Measurements from ENCODE around the gene TRIM43B.
"Not testable (repeated sequence)": the region's sequence is repeated elsewhere in the genome, so short reads cannot be mapped to it uniquely, and the experiment has no call there.

Gene TRIM43B

GRCh38 chr2:95484654-95485053 lies at the start of gene TRIM43B:
Gene TRIM43B (minus strand): TSS chr2:95484754. CDS start chr2:95482714, 2,040 bp downstream.
- DNase-seq (ENCODE audit: low spot score), result not testable (repeated sequence)

- DNase-seq (ENCODE audit: low spot score), result no peak
Measured at GRCh38 chr2:95531254-95531771, 46.8 kb upstream of the TRIM43B start.

DNA sequence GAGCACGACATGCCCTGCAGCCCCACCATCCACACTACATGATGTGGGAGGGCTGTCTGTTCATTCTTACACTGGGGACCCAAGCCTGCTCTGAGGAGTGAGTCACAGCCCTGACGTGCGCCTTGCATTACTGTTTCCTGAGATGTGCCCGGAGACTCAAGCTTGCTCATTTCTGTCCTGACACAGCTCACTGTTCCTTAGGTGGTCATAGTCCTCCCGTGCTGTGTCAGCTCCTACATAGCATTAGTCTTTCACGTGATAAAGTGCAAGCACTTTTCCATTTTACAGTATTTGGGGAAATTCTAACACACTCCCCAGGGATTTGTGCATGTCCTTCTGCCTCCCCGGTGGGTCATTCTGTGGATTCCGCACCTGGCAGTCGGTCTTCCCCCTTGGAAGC lies 46.2 kb upstream of the TRIM43B start:
- DNase-seq (ENCODE audit: low spot score), result no peak

DNA sequence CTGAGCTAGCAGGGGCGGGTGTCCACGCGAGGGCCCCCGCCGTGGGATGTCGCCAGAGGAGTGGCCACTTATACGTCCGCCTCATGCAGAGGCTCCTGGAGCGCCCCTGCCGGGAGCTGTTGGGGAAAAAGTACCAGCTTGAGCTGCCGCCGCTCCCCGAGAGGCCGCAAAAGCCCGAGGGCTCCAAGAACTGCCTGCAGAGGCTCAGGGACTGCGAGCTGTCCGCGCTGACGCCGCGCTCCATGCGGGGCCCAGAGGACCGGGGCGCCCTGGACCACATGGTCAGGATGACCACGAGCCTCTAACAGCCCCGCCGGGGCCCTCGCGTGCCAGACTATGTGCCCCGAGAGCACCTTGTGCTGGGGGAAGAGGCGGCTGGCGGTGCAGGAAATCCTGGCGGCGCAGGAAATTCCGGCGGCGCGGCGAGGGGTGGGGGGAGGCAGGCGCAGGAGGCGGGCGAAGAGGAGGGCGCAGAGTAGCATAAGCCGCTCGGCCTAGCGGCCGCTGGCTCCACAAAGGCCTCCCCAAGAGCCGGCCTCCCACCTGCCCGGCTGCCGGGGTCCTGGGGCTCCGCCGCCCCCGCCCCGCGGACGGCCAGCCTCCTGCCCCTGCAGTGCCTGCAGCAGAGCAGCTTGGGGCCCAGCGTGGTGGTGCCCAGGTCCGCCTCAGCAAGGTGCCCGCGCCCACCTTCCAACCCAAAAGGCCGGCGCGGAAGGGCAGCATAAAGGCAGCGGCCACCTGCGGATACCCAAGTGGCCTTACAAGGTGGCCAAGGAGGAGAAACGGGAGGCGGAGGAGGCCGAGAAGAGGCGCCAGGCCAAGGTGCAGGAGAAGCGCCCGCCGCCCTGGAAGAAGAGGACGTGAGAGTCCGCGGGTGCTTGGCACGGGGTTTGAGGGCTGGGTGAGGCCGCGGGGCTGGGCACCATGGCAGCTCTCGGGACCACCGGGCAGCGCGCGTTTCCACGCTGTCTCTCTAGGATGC lies 42.1 kb upstream of the TRIM43B start:
- peak; percentile 79 for DNase-seq (ENCODE audit: low spot score)

- DNase-seq (ENCODE audit: low spot score), result peak; percentile 26
Measured at GRCh38 chr2:95525294-95526035, 40.9 kb upstream of the TRIM43B start.

GRCh38 chr2:95524195-95524594 lies 39.6 kb upstream of the TRIM43B start:
- DNase-seq (ENCODE audit: low spot score), result no peak

- no peak for DNase-seq (ENCODE audit: low spot score)
Measured at GRCh38 chr2:95514718-95515117, 30.2 kb upstream of the TRIM43B start.

DNA sequence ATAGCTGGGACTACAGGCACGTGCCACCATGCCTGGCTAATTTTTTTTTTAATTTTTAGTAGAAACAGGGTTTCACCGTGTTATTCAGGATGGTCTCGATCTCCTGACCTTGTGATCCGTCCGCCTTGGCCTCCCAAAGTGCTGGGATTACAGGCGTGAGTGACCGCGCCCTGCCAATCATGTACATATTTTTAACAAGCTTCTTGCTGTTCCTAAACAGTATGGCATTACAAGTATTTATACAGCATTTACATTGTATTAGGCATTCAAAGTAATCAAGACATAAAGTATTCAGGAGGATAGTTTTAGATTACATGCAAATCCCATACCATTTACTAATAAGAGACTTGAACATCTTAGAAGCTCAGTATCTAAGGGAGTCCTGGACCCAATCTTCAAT lies 29.7 kb upstream of the TRIM43B start:
- DNase-seq (ENCODE audit: low spot score), result not testable (repeated sequence)

DNA sequence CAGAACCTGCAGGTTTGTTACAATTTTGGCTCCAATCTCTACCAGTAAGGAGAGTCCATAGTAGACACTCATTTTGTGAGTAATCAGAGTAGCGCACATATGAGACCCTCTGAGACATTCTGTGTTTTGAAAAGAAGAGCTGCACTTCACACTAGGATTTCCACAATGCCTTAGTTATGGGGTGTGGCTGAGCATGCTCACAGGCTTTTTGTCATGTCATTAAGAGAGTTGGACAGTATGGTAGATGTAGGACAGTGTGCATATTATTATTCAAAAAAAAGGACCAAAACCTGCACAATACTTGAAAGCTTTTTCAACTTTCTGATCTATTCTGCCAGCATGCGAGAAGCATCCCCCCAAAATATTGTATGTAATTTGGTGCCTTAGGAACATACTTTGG lies 24.9 kb upstream of the TRIM43B start:
- no peak for DNase-seq (ENCODE audit: low spot score)

DNA sequence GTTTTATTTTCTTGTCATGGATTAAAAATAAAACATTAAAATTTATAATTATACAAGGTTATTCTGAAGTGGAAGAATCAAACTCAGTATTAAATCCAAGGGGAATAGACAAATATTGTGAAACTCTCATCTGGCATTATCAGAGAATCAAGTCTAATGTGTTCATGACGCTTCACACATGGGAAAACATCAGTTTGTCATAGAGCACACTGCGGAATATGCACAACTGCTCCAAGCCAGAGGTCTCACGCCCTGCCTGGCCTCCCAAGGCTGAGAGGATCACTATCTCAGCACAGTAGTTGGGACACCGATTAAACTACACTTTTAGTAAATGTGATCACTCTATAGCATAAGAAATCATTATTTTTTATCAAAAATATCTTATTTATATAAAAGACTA lies 20.7 kb upstream of the TRIM43B start:
- DNase-seq (ENCODE audit: low spot score), result no peak

DNA sequence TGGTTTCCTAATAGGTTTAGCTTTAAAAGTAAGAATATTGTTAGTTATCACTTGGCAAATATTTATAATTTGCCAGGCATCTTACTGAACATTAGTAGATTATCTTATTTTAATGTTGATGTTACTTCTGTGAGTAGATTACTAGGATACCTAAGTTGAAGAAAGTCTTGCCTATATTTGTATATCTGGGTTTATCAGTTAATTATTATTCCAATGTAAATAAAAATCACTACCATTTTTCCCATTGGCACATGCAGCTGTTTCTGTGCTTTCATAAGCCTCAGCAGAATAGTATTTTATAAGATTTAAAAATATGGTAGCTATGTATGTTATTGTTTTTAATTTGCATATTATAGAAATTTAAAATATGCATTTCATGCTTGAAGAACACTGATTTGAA lies 16.3 kb upstream of the TRIM43B start:
- no peak for DNase-seq (ENCODE audit: low spot score)

- DNase-seq (ENCODE audit: low spot score), result not testable (repeated sequence)
Measured at GRCh38 chr2:95492076-95492475, 7.5 kb upstream of the TRIM43B start.

DNA sequence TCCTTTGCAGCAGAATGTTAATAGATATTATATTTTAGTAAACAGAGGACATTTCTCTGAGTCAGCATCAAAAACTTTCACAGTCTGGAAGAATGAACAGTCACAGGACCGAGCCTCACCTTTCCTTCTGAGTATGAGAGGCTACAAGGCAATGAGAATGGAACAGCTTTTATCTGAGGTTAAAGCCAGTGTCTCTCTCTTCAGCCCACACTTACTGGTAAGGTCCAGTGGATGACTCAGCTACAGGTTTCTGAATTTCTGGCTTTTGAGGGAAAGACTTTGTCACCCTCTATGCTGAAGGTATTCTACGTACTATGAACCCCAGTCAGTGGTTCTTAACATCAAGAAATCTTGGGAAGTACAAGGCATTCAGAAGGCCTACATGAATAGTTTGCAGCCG lies 9.5 kb downstream of the TRIM43B start:
- DNase-seq (ENCODE audit: low spot score), result not testable (repeated sequence)

- not testable (repeated sequence) for DNase-seq (ENCODE audit: low spot score)
Measured at GRCh38 chr2:95467984-95468383, 16.6 kb downstream of the TRIM43B start.

GRCh38 chr2:95466572-95466971 lies 18.0 kb downstream of the TRIM43B start:
- not testable (repeated sequence) for DNase-seq (ENCODE audit: low spot score)

- not testable (repeated sequence) for DNase-seq (ENCODE audit: low spot score)
Measured at GRCh38 chr2:95463292-95463691, 21.3 kb downstream of the TRIM43B start.

GRCh38 chr2:95445317-95445716 lies 39.2 kb downstream of the TRIM43B start:
- not testable (repeated sequence) for DNase-seq (ENCODE audit: low spot score)

DNA sequence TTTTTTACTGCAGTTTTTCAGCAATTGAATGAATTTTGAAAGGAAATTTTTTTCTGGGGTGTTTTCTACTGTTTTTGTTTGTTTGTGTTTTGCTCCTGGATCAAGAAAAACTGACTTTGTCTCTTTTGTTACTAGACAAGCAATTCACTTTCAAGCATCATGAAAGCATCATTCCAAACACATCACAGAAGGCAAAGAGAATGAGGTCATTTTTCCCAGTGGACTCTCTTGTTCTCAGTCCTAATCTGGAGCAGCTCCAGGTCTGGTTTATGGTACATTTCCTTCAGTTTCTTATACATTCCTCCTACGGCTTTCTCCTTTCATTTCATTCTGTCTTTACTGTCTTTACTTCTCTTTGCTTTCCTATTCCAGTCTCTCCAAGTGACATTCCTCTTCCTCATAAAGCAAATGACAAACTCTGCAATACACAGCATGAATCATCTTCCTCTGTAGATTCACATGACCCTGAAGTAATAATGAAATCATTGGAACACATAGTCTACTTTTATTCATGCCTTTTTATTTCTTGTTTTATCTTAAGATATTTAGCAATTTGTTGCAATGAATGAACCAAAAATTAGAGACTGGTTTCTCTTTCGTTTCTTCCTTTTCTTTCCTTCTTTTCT lies 42.0 kb downstream of the TRIM43B start:
- DNase-seq (ENCODE audit: low spot score), result not testable (repeated sequence)

DNA sequence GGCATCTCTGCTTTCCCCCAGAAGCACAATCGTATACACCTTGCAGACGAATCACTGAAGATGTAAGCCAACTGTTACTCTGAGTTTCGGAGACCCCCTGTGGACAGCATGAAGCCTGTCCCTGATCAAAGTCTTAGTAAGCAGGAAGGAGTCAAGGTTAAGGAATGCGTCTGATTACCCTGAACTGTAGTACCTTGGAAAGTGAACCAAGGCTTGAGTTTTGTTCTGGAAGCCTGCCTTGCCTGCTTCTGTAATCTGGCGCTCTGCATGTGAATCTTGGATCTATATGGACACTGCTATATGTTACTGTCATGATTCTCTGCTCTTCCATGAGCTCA lies 48.7 kb downstream of the TRIM43B start:
- not testable (repeated sequence) for DNase-seq (ENCODE audit: low spot score)

DNA sequence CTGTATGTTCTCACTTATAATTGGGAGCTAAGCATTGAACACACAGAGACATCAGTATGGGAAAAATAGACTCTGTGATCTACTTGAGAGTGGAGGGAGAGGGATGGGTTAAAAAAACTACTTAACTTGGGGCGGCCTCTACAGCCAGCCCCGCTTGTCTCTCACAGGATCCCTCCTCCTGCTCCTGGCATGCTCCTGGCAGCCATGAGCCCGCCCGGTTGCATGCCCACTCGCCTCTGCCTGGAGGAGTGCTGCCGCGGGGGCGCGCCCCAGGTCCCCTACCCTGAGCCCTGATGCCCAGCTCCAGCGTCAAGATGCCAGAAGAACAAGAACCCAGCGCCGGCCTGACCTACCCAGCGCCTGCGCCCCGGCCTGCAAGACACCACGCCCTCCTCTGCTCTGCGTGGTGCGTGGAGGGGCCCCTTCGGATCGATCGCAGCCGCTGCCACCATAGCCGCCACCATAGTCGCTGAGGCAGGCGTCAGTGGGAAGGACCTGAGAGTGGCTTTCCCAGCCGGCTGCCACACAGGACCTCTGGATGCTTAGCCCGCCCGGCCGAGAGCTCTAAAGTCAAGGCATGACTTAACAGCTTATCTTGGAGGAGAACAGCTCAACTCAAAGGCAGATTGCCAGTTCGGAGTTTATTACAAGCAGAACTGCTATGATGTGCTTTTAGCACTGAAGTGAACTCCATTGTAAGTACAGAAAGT lies 49.2 kb downstream of the TRIM43B start:
- DNase-seq (ENCODE audit: low spot score), result not testable (repeated sequence)

DNA sequence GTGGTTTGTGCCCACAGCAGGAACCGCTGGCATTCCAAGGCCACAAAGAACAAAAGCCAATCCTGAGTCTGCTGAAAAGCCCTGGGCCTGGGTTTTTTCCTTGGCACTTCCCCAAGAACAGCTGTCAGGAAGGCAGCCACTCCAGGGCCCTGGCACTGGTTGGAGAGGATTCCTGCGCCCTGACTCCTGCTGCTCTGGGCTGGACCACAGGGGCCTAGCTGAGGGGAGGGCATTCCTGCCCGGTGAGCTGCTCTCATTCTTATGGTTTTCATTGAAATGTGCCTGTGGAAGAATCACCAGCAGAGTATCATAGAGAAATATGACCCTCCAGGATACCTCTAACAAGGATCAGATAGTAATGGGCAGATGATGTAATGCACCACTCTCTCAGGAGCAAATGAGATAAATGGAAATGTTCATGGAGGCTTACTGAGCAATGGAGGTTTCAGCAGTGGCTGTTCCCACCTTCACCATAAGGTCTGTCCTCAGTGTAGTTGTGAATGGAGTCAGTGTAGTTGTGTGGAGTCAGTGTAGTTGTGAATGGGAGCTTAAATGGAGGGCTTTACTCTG lies 50.0 kb downstream of the TRIM43B start:
- DNase-seq (ENCODE audit: low spot score), result not testable (repeated sequence)
